ENCODE measurements around the gene RHCE. TPM values are rescaled to one million over a fixed set of nuclear protein-coding genes. Genes with fewer than 3 reads are reported as not detected.

The RHCE gene
- total and polyA plus RNA-seq, 2 experiments from 2014 or later, result 0.15 to 0.17 TPM

DNA sequence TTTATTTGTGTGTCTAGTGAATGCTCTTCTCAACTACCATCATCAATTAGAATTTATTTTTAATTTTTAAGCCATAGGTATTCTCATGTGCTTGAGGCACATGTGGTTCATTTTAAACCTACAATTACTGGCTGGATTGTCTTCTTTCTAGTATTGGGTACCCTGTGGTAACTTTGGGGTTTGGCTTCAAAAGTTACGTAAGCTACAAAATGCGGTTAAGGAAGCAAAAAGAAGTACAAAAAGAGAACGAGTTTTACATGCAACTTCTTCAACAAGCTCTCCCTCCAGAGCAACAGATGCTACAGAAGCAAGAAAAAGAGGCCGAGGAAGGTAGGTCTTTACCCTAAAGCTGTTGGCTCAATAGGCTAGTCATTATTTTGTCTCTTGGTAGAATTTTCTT, 35.9 kb upstream of the RHCE start:
- H3K27ac ChIP-seq (ENCODE audit: low read depth), result no peak overlapping the region
- Mint-ChIP-seq H3K4me3 (no peak overlapping the region), H3K4me1 (no peaks in the 10 kb centered on the region), H3K27ac (no peak overlapping the region), H3K9me3 (no peaks in the 10 kb centered on the region), H3K27me3 (ENCODE audit: insufficient read depth, low read depth, poor library complexity) (peaks cover 2% of the 10 kb centered on the region), H3K36me3 (ENCODE audit: low read depth) (peaks cover 11% of the 10 kb centered on the region)
- no peaks in the 10 kb centered on the region for H3K4me1 ChIP-seq (ENCODE audit: insufficient read depth)
- ATAC-seq (no peak), DNase-seq (ENCODE audit: low spot score) (no peak)
- no peak for TF ChIP-seq ETS1 (IDR thresholded peaks at IDR 0.05)
- TF ChIP-seq, protein P1, sequence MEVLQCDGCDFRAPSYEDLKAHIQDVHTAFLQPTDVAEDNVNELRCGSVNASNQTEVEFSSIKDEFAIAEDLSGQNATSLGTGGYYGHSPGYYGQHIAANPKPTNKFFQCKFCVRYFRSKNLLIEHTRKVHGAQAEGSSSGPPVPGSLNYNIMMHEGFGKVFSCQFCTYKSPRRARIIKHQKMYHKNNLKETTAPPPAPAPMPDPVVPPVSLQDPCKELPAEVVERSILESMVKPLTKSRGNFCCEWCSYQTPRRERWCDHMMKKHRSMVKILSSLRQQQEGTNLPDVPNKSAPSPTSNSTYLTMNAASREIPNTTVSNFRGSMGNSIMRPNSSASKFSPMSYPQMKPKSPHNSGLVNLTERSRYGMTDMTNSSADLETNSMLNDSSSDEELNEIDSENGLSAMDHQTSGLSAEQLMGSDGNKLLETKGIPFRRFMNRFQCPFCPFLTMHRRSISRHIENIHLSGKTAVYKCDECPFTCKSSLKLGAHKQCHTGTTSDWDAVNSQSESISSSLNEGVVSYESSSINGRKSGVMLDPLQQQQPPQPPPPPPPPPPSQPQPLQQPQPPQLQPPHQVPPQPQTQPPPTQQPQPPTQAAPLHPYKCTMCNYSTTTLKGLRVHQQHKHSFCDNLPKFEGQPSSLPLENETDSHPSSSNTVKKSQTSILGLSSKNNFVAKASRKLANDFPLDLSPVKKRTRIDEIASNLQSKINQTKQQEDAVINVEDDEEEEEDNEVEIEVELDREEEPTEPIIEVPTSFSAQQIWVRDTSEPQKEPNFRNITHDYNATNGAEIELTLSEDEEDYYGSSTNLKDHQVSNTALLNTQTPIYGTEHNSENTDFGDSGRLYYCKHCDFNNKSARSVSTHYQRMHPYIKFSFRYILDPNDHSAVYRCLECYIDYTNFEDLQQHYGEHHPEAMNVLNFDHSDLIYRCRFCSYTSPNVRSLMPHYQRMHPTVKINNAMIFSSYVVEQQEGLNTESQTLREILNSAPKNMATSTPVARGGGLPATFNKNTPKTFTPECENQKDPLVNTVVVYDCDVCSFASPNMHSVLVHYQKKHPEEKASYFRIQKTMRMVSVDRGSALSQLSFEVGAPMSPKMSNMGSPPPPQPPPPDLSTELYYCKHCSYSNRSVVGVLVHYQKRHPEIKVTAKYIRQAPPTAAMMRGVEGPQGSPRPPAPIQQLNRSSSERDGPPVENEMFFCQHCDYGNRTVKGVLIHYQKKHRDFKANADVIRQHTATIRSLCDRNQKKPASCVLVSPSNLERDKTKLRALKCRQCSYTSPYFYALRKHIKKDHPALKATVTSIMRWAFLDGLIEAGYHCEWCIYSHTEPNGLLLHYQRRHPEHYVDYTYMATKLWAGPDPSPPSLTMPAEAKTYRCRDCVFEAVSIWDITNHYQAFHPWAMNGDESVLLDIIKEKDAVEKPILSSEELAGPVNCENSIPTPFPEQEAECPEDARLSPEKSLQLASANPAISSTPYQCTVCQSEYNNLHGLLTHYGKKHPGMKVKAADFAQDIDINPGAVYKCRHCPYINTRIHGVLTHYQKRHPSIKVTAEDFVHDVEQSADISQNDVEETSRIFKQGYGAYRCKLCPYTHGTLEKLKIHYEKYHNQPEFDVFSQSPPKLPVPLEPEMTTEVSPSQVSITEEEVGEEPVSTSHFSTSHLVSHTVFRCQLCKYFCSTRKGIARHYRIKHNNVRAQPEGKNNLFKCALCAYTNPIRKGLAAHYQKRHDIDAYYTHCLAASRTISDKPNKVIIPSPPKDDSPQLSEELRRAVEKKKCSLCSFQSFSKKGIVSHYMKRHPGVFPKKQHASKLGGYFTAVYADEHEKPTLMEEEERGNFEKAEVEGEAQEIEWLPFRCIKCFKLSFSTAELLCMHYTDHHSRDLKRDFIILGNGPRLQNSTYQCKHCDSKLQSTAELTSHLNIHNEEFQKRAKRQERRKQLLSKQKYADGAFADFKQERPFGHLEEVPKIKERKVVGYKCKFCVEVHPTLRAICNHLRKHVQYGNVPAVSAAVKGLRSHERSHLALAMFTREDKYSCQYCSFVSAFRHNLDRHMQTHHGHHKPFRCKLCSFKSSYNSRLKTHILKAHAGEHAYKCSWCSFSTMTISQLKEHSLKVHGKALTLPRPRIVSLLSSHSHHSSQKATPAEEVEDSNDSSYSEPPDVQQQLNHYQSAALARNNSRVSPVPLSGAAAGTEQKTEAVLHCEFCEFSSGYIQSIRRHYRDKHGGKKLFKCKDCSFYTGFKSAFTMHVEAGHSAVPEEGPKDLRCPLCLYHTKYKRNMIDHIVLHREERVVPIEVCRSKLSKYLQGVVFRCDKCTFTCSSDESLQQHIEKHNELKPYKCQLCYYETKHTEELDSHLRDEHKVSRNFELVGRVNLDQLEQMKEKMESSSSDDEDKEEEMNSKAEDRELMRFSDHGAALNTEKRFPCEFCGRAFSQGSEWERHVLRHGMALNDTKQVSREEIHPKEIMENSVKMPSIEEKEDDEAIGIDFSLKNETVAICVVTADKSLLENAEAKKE (CRISPR knock-in tag; IDR thresholded peaks at IDR 0.05), result no peak
- TF ChIP-seq NANOG (IDR thresholded peaks at IDR 0.05; ENCODE audit: borderline replicate concordance), result no peak
- TF ChIP-seq EZH2 (IDR thresholded peaks at IDR 0.05; ENCODE audit: low read depth, unreplicated experiment), result no peak
- no peak for TF ChIP-seq STAT1 (IDR thresholded peaks at IDR 0.05; ENCODE audit: unreplicated experiment)
- TF ChIP-seq, protein P2, sequence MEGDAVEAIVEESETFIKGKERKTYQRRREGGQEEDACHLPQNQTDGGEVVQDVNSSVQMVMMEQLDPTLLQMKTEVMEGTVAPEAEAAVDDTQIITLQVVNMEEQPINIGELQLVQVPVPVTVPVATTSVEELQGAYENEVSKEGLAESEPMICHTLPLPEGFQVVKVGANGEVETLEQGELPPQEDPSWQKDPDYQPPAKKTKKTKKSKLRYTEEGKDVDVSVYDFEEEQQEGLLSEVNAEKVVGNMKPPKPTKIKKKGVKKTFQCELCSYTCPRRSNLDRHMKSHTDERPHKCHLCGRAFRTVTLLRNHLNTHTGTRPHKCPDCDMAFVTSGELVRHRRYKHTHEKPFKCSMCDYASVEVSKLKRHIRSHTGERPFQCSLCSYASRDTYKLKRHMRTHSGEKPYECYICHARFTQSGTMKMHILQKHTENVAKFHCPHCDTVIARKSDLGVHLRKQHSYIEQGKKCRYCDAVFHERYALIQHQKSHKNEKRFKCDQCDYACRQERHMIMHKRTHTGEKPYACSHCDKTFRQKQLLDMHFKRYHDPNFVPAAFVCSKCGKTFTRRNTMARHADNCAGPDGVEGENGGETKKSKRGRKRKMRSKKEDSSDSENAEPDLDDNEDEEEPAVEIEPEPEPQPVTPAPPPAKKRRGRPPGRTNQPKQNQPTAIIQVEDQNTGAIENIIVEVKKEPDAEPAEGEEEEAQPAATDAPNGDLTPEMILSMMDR (conservative IDR thresholded peaks at IDR 0.05; ENCODE audit: low read depth in 2 of 2), result no peak
- no peak for TF ChIP-seq CREB1 (CRISPR knock-in tag; IDR thresholded peaks at IDR 0.05; ENCODE audit: low read depth)
- TF ChIP-seq ZNF331 (CRISPR knock-in tag; IDR thresholded peaks at IDR 0.05; ENCODE audit: low read depth), result no peak
- no peak for TF ChIP-seq ZNF114 (CRISPR knock-in tag; IDR thresholded peaks at IDR 0.05)
- TF ChIP-seq EZH2phosphoT487 (IDR thresholded peaks at IDR 0.05; ENCODE audit: unreplicated experiment), result no peak
- no peak for TF ChIP-seq POLR2AphosphoS5 (IDR thresholded peaks at IDR 0.05; ENCODE audit: low read depth)
- no peaks in the 10 kb centered on the region for H4K20me1 ChIP-seq (replicated peaks; ENCODE audit: insufficient read depth)
- H3K27me3 ChIP-seq (ENCODE audit: insufficient read depth), result no peaks in the 10 kb centered on the region
- H3F3A ChIP-seq (replicated peaks; ENCODE audit: low read depth), result no peaks in the 10 kb centered on the region
- H3K9me2 ChIP-seq (ENCODE audit: insufficient read depth), result no peaks in the 10 kb centered on the region; the same call in 1 of the 2 replicates
- no peak overlapping the region for H3K4me3 ChIP-seq
- H3K36me3 ChIP-seq (ENCODE audit: insufficient read depth), result no peaks in the 10 kb centered on the region; the same call in 1 of the 2 replicates
- no peak overlapping the region for H3K4me2 ChIP-seq
- H2AFZ ChIP-seq, result no peak overlapping the region
- H3K79me2 ChIP-seq (replicated peaks; ENCODE audit: insufficient read depth), result no peaks in the 10 kb centered on the region
